Suprapubic skin (tissue), 3 donors: ENCODE measurements around the gene CEP112.

Experiments used
- CTCF ChIP-seq, 2 donors: fragments of 200-600 bp in 1 of 2; fragments of 450-650 bp in 1 of 2; sonication (generic) in 1 of 2; IDR thresholded peaks; one replicate each; pipeline ENCODE4 v1.5.1; 2016 to 2019; ENCODE audit warnings: antibody characterized with exemption in 2 of 2, mild to moderate bottlenecking in 1 of 2, moderate library complexity in 1 of 2
- POLR2A ChIP-seq, 2 donors: fragments of 450-650 bp; IDR thresholded peaks; one replicate each; pipeline ENCODE4 v1.6.1; 2017; ENCODE audit warnings: antibody characterized with exemption in 2 of 2, mild to moderate bottlenecking in 2 of 2, moderate library complexity in 2 of 2

GRCh38 chr17:65696739-65697394 lies 495.1 kb downstream of the CEP112 start:
- no peak for TF ChIP-seq CTCF (IDR thresholded peaks at IDR 0.05)
- TF ChIP-seq POLR2A (IDR thresholded peaks at IDR 0.05): no peak
